C4-2B (cell line): ENCODE data around the gene TSPAN6.

Source experiments
- CTCF ChIP-seq: fragments of 450-650 bp; conservative IDR thresholded peaks from 2 replicates; pipeline ENCODE4 v1.5.1; 2017; ENCODE audit warnings: mild to moderate bottlenecking
- ZFX ChIP-seq: fragments of 450-650 bp; IDR thresholded peaks from 2 replicates; pipeline ENCODE4 v1.6.1; 2017

DNA sequence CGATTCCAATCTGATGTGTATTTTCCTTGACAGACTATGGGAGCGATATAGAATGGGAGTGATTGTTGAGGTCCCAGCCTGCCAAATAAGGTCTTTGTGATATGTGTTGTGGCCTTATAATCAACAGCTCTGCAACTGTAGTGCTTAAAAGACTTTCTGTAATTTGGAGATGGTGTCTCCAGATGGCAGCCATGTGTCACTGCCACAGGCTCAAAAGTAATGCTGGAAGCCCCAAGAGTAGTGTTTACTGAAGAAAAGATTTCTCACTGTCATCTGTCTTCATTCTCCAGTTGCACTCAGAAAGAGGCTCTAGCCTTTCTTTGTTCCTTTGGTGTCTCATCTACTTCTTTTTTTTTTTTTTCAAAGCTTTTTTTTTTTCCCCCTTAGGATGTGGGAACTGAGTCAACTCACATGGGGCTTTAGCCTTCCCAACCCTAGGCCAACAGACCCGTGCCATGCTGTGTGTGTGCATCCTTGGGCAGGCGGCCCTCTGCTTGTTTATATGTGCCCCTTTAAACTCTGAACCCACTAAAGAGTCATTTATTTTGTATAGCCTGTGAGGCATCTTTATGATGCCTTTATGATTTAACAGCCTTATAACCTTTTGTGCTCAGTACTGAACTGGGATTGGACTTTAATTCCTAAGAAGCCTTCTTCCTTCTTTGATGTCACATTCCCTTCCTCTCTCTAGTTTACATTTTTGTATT, 23.0 kb upstream of the TSPAN6 start:
- TF ChIP-seq CTCF (peak; percentile 14), ZFX (no peak)
